Loucy (cell line): ENCODE data around the gene TAS1R3.

ENCODE experiments used
- EZH2phosphoT487 ChIP-seq: fragments of 200-600 bp; IDR thresholded peaks from 2 replicates; pipeline ENCODE4 v1.6.1; 2018; ENCODE audit warnings: antibody characterized with exemption, mild to moderate bottlenecking, moderate library complexity, borderline replicate concordance
- TF ChIP-seq, protein P1 (sequence below): fragments of 200-600 bp; sonication (generic); conservative IDR thresholded peaks from 2 replicates; pipeline ENCODE4 v1.5.1; 2014; ENCODE audit warnings: mild to moderate bottlenecking, antibody characterized with exemption, low read length

DNA sequence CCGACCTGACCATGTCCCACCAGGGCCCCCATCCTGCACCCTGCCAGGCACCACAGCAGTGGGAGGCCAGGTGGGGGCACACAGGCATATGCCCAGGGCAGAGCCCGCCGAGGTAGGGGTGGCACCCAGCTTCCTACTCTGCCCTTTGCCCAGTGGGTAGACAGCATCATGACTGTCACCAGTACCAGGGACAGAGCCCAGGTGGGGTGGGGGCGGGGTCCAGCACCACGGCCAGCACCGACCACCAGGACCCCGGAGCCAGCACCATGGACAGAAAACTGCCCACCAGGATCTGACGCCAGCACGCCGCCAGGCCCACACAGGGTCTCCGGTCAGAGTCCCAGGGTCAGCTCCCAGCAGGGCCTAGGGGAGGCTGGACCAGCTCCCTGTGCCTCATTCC, 3.8 kb downstream of the TAS1R3 start:
- TF ChIP-seq, protein P1, sequence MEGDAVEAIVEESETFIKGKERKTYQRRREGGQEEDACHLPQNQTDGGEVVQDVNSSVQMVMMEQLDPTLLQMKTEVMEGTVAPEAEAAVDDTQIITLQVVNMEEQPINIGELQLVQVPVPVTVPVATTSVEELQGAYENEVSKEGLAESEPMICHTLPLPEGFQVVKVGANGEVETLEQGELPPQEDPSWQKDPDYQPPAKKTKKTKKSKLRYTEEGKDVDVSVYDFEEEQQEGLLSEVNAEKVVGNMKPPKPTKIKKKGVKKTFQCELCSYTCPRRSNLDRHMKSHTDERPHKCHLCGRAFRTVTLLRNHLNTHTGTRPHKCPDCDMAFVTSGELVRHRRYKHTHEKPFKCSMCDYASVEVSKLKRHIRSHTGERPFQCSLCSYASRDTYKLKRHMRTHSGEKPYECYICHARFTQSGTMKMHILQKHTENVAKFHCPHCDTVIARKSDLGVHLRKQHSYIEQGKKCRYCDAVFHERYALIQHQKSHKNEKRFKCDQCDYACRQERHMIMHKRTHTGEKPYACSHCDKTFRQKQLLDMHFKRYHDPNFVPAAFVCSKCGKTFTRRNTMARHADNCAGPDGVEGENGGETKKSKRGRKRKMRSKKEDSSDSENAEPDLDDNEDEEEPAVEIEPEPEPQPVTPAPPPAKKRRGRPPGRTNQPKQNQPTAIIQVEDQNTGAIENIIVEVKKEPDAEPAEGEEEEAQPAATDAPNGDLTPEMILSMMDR: no peak
- TF ChIP-seq EZH2phosphoT487: no peak
